ENCODE measurements around the gene GPR143.

- no peak for TF ChIP-seq POLR2A (IDR thresholded peaks at IDR 0.05)
- TF ChIP-seq CTCF (IDR thresholded peaks at IDR 0.05): no peak
These were observed 16.4 kb downstream of the GPR143 start for GRCh38 chrX:9749146-9749692.

Measured in tibial nerve (tissue), 3 donors.